ENCODE data around the gene CD1E.

Gene CD1E

DNA sequence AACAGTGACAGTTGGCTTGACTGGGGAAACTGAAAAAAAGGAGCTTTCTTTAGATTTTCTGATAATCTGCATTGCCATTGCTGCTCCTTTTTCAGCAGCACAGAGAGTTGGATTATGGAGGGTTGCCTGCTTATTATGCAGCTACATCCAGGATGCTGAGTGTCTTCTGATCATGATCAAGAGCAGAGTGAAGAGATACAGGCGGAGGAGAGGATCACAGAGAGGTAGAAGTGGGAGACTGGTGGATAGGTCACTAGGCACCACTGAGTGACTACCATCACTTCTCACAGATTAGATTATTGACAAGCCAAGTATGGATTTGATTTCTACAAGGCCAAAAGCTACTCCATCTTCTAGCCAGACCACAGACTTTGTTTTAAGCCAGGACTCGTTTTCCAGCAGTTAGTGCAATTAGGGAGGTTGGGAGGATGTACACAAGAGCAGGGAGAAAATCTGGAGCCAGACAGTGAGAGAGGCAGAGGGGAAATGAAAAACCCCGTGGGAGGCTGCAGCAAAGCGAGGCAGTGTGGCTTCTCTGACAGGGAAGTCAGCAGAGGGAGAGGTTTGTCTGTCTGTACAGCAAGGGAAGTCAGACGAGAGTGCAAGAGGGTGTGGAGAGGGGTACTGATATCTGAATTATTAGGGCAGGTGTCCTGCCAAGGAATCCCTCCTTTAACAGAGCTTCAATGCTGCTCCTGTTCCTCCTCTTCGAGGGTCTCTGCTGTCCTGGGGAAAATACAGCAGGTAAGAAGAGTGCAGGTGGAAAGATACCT is at the start of gene CD1E:
CD1E (plus strand) TSS at position 592 of the 773 bp plus-strand sequence; CDS start at position 687, 95 bp downstream.
- TF ChIP-seq, protein P1, sequence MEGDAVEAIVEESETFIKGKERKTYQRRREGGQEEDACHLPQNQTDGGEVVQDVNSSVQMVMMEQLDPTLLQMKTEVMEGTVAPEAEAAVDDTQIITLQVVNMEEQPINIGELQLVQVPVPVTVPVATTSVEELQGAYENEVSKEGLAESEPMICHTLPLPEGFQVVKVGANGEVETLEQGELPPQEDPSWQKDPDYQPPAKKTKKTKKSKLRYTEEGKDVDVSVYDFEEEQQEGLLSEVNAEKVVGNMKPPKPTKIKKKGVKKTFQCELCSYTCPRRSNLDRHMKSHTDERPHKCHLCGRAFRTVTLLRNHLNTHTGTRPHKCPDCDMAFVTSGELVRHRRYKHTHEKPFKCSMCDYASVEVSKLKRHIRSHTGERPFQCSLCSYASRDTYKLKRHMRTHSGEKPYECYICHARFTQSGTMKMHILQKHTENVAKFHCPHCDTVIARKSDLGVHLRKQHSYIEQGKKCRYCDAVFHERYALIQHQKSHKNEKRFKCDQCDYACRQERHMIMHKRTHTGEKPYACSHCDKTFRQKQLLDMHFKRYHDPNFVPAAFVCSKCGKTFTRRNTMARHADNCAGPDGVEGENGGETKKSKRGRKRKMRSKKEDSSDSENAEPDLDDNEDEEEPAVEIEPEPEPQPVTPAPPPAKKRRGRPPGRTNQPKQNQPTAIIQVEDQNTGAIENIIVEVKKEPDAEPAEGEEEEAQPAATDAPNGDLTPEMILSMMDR (conservative IDR thresholded peaks at IDR 0.05; ENCODE audit: low read length), result no peak
- TF ChIP-seq EZH2phosphoT487 (IDR thresholded peaks at IDR 0.05; ENCODE audit: borderline replicate concordance), result no peak
- no peaks in the 10 kb centered on the region for H3K27me3 ChIP-seq (ENCODE audit: insufficient read depth, low read length, poor library complexity, severe bottlenecking)

GRCh38 chr1:158310623-158311022 is 43.1 kb upstream of the CD1E start:
- H3K4me3 ChIP-seq (ENCODE audit: low read length, poor library complexity, severe bottlenecking), result no peak overlapping the region
- no peak overlapping the region for H3K9ac ChIP-seq (ENCODE audit: low read depth, low read length, poor library complexity, severe bottlenecking)
- H3K4me1 ChIP-seq (ENCODE audit: insufficient read depth, low read length, poor library complexity, severe bottlenecking), result peaks cover 10% of the 10 kb centered on the region
- 0 out of 2 replicates have a peak, but pooled peaks cover 2% of the 10 kb centered on the region for H3K9me3 ChIP-seq (ENCODE audit: insufficient read depth, low read depth, low read length)
- H3K9me2 ChIP-seq (replicated peaks; ENCODE audit: low read depth, low read length), result no peaks in the 10 kb centered on the region
- H3K27me3 ChIP-seq (ENCODE audit: insufficient read depth, low read length, poor library complexity, severe bottlenecking), result no peaks in the 10 kb centered on the region
- no peaks in the 10 kb centered on the region for H3F3A ChIP-seq (ENCODE audit: low read depth)
- no peaks in the 10 kb centered on the region for H4K20me1 ChIP-seq (ENCODE audit: insufficient read depth, low read length, poor library complexity, severe bottlenecking)
- TF ChIP-seq, protein P1 (conservative IDR thresholded peaks at IDR 0.05; ENCODE audit: low read length), result no peak
- TF ChIP-seq EZH2phosphoT487 (IDR thresholded peaks at IDR 0.05; ENCODE audit: borderline replicate concordance), result no peak
- H2AFZ ChIP-seq (ENCODE audit: low read length), result no peak overlapping the region
- H3K36me3 ChIP-seq (ENCODE audit: insufficient read depth, low read length), result no peaks in the 10 kb centered on the region
- no peaks in the 10 kb centered on the region for H3K79me2 ChIP-seq (ENCODE audit: insufficient read depth, low read length)
- H3K4me2 ChIP-seq (ENCODE audit: low read depth, low read length, poor library complexity, severe bottlenecking), result no peak overlapping the region

More for the DNA sequence above, at the start of gene CD1E:
- Histone ChIP-seq H3K4me3 (ENCODE audit: low read length, poor library complexity, severe bottlenecking) (no peak within 1 kb of the TSS), H2AFZ (ENCODE audit: low read length) (no peak within 1 kb of the TSS), H4K20me1 (ENCODE audit: insufficient read depth, low read length, poor library complexity, severe bottlenecking) (no peaks in the 10 kb centered on the region), H3F3A (ENCODE audit: low read depth) (no peaks in the 10 kb centered on the region), H3K9me2 (replicated peaks; ENCODE audit: low read depth, low read length) (no peaks in the 10 kb centered on the region), H3K4me2 (ENCODE audit: low read depth, low read length, poor library complexity, severe bottlenecking) (no peak within 1 kb of the TSS), H3K9me3 (ENCODE audit: insufficient read depth, low read depth, low read length) (no peaks in the 10 kb centered on the region), H3K9ac (ENCODE audit: low read depth, low read length, poor library complexity, severe bottlenecking) (no peak within 1 kb of the TSS), H3K79me2 (ENCODE audit: insufficient read depth, low read length) (no peaks in the 10 kb centered on the region), H3K36me3 (ENCODE audit: insufficient read depth, low read length) (no peaks in the 10 kb centered on the region), H3K4me1 (ENCODE audit: insufficient read depth, low read length, poor library complexity, severe bottlenecking) (no peaks in the 10 kb centered on the region)

DNA sequence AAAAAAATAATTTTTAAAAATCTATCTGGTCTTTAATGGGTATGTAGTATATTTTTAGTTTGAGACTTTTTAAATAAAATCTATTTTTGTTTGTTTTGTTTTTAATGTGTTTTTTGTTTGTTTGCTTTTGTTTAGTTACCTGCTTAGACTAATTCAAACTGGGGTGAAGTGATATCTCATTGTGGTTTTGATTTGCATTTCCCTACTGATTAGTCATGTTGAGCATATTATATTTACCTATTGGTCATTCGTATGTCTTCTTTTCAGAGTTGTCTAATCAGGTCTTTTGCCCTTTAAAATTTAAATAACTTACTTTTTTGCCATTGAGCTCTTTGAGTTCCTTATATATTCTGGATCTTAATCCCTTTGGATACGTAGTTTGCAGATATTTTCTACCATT is 42.6 kb upstream of the CD1E start:
- Histone ChIP-seq H2AFZ (ENCODE audit: low read length) (no peak overlapping the region), H3K9ac (ENCODE audit: low read depth, low read length, poor library complexity, severe bottlenecking) (no peak overlapping the region), H3K9me3 (ENCODE audit: insufficient read depth, low read depth, low read length) (0 out of 2 replicates have a peak, but pooled peaks cover 2% of the 10 kb centered on the region), H3K4me2 (ENCODE audit: low read depth, low read length, poor library complexity, severe bottlenecking) (no peak overlapping the region), H3K9me2 (replicated peaks; ENCODE audit: low read depth, low read length) (no peaks in the 10 kb centered on the region), H4K20me1 (ENCODE audit: insufficient read depth, low read length, poor library complexity, severe bottlenecking) (no peaks in the 10 kb centered on the region), H3K79me2 (ENCODE audit: insufficient read depth, low read length) (no peaks in the 10 kb centered on the region), H3K4me3 (ENCODE audit: low read length, poor library complexity, severe bottlenecking) (no peak overlapping the region), H3K4me1 (ENCODE audit: insufficient read depth, low read length, poor library complexity, severe bottlenecking) (peaks cover 10% of the 10 kb centered on the region), H3F3A (ENCODE audit: low read depth) (no peaks in the 10 kb centered on the region), H3K27me3 (ENCODE audit: insufficient read depth, low read length, poor library complexity, severe bottlenecking) (no peaks in the 10 kb centered on the region), H3K36me3 (ENCODE audit: insufficient read depth, low read length) (no peaks in the 10 kb centered on the region)
- TF ChIP-seq, protein P1 (conservative IDR thresholded peaks at IDR 0.05; ENCODE audit: low read length), result no peak
- TF ChIP-seq EZH2phosphoT487 (IDR thresholded peaks at IDR 0.05; ENCODE audit: borderline replicate concordance), result no peak
